WTC11 (cell line): Measurements from ENCODE around the gene NGRN. TPM values are rescaled to one million over a fixed set of nuclear protein-coding genes. Genes with fewer than 3 reads are reported as not detected.

Source experiments
- ATAC-seq: fragments of 200-7000 bp; cut with Tn5 transposase; 2 replicates; pipeline ENCODE4 v1.10.0; 2021; ENCODE audit warnings: mild to moderate bottlenecking, moderate library complexity
- CTCF ChIA-PET: fragments of 300-600 bp; sonication (Branson Sonifier 250); formaldehyde crosslinking; loops from one replicate; lab custom pipeline; 2021; ENCODE audit warnings: antibody characterized with exemption; lab: Charles Lee
- POLR2A ChIA-PET: fragments of 350-600 bp; sonication (Branson Sonifier 250); formaldehyde crosslinking; loops from one replicate; lab custom pipeline; 2021; ENCODE audit warnings: antibody characterized with exemption; lab: Charles Lee
- DNase-seq: peaks from one replicate; pipeline ENCODE4 v3.0.0; 2021; ENCODE audit warnings: low spot score
- H3K27ac Mint-ChIP-seq: 2 replicates; pipeline ENCODE4 v1.8.0; 2021; ENCODE audit warnings: mixed read lengths
- H3K27me3 Mint-ChIP-seq: 2 replicates; pipeline ENCODE4 v1.8.0; 2021; ENCODE audit warnings: low read depth, mild to moderate bottlenecking, moderate library complexity, mixed read lengths
- H3K36me3 Mint-ChIP-seq: 2 replicates; pipeline ENCODE4 v1.8.0; 2021; ENCODE audit warnings: mixed read lengths
- H3K4me1 Mint-ChIP-seq: 2 replicates; pipeline ENCODE4 v1.8.0; 2022; ENCODE audit warnings: mixed read lengths
- H3K4me3 Mint-ChIP-seq: 2 replicates; pipeline ENCODE4 v1.8.0; 2021; ENCODE audit warnings: mild to moderate bottlenecking, moderate library complexity, mixed read lengths
- H3K9me3 Mint-ChIP-seq: 2 replicates; pipeline ENCODE4 v1.8.0; 2021; ENCODE audit warnings: mixed read lengths
- ATF1 ChIP-seq: sonication (generic); formaldehyde crosslinking; IDR thresholded peaks from 2 replicates; pipeline ENCODE4 v1.8.1; 2023; ENCODE audit warnings: mild to moderate bottlenecking, moderate library complexity, missing genetic modification reagents
- ATF3 ChIP-seq: sonication (generic); formaldehyde crosslinking; conservative IDR thresholded peaks from 2 replicates; pipeline ENCODE4 v1.8.1; 2022; ENCODE audit warnings: mild to moderate bottlenecking, missing genetic modification reagents
- ERG ChIP-seq: fragments of 250-450 bp; sonication (Bioruptor Pico); IDR thresholded peaks from 2 replicates; pipeline ENCODE4 v1.8.0; 2021; ENCODE audit warnings: mild to moderate bottlenecking
- ESRRA ChIP-seq: sonication (generic); formaldehyde crosslinking; IDR thresholded peaks from 2 replicates; pipeline ENCODE4 v1.8.1; 2022; ENCODE audit warnings: mild to moderate bottlenecking, missing genetic modification reagents, borderline replicate concordance
- ETV6 ChIP-seq: sonication (generic); formaldehyde crosslinking; IDR thresholded peaks from 2 replicates; pipeline ENCODE4 v1.8.1; 2022; ENCODE audit warnings: mild to moderate bottlenecking, missing genetic modification reagents
- FOXK1 ChIP-seq: sonication (generic); formaldehyde crosslinking; IDR thresholded peaks from 2 replicates; pipeline ENCODE4 v1.8.0; 2022; ENCODE audit warnings: mild to moderate bottlenecking, moderate library complexity, missing genetic modification reagents
- GABPB1 ChIP-seq: sonication (generic); formaldehyde crosslinking; IDR thresholded peaks from 2 replicates; pipeline ENCODE4 v1.8.1; 2023; ENCODE audit warnings: mild to moderate bottlenecking, missing genetic modification reagents
- HMGXB4 ChIP-seq: sonication (generic); formaldehyde crosslinking; IDR thresholded peaks from 2 replicates; pipeline ENCODE4 v1.8.1; 2023; ENCODE audit warnings: mild to moderate bottlenecking, moderate library complexity, missing genetic modification reagents
- MYBL2 ChIP-seq: sonication (generic); formaldehyde crosslinking; IDR thresholded peaks from 2 replicates; pipeline ENCODE4 v1.8.1; 2023; ENCODE audit warnings: mild to moderate bottlenecking, moderate library complexity, missing genetic modification reagents
- NFATC4 ChIP-seq: fragments of 250-450 bp; sonication (Bioruptor Pico); IDR thresholded peaks from 2 replicates; pipeline ENCODE4 v1.9.0; 2021; ENCODE audit warnings: mild to moderate bottlenecking
- SOX15 ChIP-seq: fragments of 250-450 bp; sonication (Bioruptor Pico); IDR thresholded peaks from 2 replicates; pipeline ENCODE4 v1.9.0; 2021; ENCODE audit warnings: mild to moderate bottlenecking
- STAT6 ChIP-seq: sonication (generic); formaldehyde crosslinking; conservative IDR thresholded peaks from 2 replicates; pipeline ENCODE4 v1.8.1; 2023; ENCODE audit warnings: mild to moderate bottlenecking, low read depth, missing genetic modification reagents, moderate library complexity
- TP53 ChIP-seq: sonication (generic); formaldehyde crosslinking; IDR thresholded peaks from 2 replicates; pipeline ENCODE4 v1.8.1; 2023; ENCODE audit warnings: mild to moderate bottlenecking, missing genetic modification reagents
- USF1 ChIP-seq: sonication (generic); formaldehyde crosslinking; IDR thresholded peaks from 2 replicates; pipeline ENCODE4 v1.8.0; 2022; ENCODE audit warnings: mild to moderate bottlenecking, missing genetic modification reagents
- ZBTB43 ChIP-seq: sonication (generic); formaldehyde crosslinking; IDR thresholded peaks from 2 replicates; pipeline ENCODE4 v1.8.1; 2023; ENCODE audit warnings: mild to moderate bottlenecking, missing genetic modification reagents
- ZNF121 ChIP-seq: sonication (generic); formaldehyde crosslinking; IDR thresholded peaks from 2 replicates; pipeline ENCODE4 v1.8.0; 2023; ENCODE audit warnings: missing genetic modification reagents
- ZNF263 ChIP-seq: sonication (generic); formaldehyde crosslinking; IDR thresholded peaks from 2 replicates; pipeline ENCODE4 v1.8.1; 2022; ENCODE audit warnings: low read depth, mild to moderate bottlenecking, moderate library complexity, missing genetic modification reagents
- ZNF423 ChIP-seq: fragments of 250-450 bp; sonication (Bioruptor Pico); IDR thresholded peaks from 2 replicates; pipeline ENCODE4 v2.1.2; 2022; ENCODE audit warnings: mild to moderate bottlenecking, moderate library complexity
- ZNF512 ChIP-seq: sonication (generic); formaldehyde crosslinking; IDR thresholded peaks from 2 replicates; pipeline ENCODE4 v1.8.1; 2022; ENCODE audit warnings: missing genetic modification reagents, borderline replicate concordance
- ZNF532 ChIP-seq: fragments of 250-450 bp; sonication (Bioruptor Pico); IDR thresholded peaks from 2 replicates; pipeline ENCODE4 v1.9.0; 2021; ENCODE audit warnings: mild to moderate bottlenecking, borderline replicate concordance
- total RNA-seq: library from RNA; stranded (reverse); gene quantifications from 3 replicates; pipeline ENCODE4 v1.2.3, GENCODE V29; 2021

Gene NGRN
- total RNA-seq, 1 experiment from 2014 or later: 77.8 TPM

- TF ChIP-seq USF1 (CRISPR knock-in tag): no peak
- TF ChIP-seq ZNF263 (CRISPR knock-in tag): no peak
- TF ChIP-seq ATF1 (CRISPR knock-in tag): no peak
- no peak for TF ChIP-seq ERG
- TF ChIP-seq ZBTB43: no peak
- TF ChIP-seq STAT6: no peak
- 0 out of 2 replicates have a peak, but pooled peaks have one; percentile 67 for TF ChIP-seq ZNF512 (CRISPR knock-in tag)
- TF ChIP-seq TP53: no peak
- TF ChIP-seq ZNF423 (CRISPR knock-in tag): 0 out of 2 replicates have a peak, but pooled peaks have one; percentile 24
- 0 out of 2 replicates have a peak, but pooled peaks have one; percentile 49 for TF ChIP-seq HMGXB4 (CRISPR knock-in tag)
- 0 out of 2 replicates have a peak, but pooled peaks have one; percentile 3 for TF ChIP-seq ZNF121 (CRISPR knock-in tag)
- TF ChIP-seq ETV6 (CRISPR knock-in tag): peak; percentile 35; the same call in 1 of the 2 replicates
- TF ChIP-seq MYBL2: no peak
- TF ChIP-seq GABPB1 (CRISPR knock-in tag): no peak
Observed at GRCh38 chr15:90221246-90221900, 44.1 kb upstream of the NGRN start (continued).

GRCh38 chr15:90222547-90222946 lies 42.9 kb upstream of the NGRN start:
- ChIA-PET POLR2A (no interaction called here), CTCF (interaction anchor here (0.7 to 3.5 kb wide), 7 partner anchors 10 to 181 kb away, joined by 4 to 110 read pairs (median 19); partner anchors contain the start of genes CIB1, GDPGP1 and TTLL13)
- Mint-ChIP-seq H3K9me3 (no peaks in the 10 kb centered on the region), H3K36me3 (peaks cover 33% of the 10 kb centered on the region), H3K4me1 (no peaks in the 10 kb centered on the region), H3K27ac (no peak overlapping the region), H3K4me3 (no peak overlapping the region), H3K27me3 (no peaks in the 10 kb centered on the region)
- DNase-seq: no peak
- TF ChIP-seq ATF3 (CRISPR knock-in tag) (no peak), ESRRA (CRISPR knock-in tag) (no peak), FOXK1 (CRISPR knock-in tag) (no peak), NFATC4 (CRISPR knock-in tag) (no peak), SOX15 (no peak), ZNF532 (no peak), GABPB1 (CRISPR knock-in tag) (no peak)
- ATAC-seq: no peak
